Heart left ventricle (tissue), 16 donors: ENCODE results near the gene TTLL9. TPM values are rescaled to one million over a fixed set of nuclear protein-coding genes. Genes with fewer than 3 reads are reported as not detected.

Source experiments
- ATAC-seq, 4 donors: fragments of 200-7000 bp; cut with Tn5 transposase; one replicate each; pipeline ENCODE4 v1.9.1; 2020 to 2022; ENCODE audit warnings: moderate library complexity in 4 of 4, mild to moderate bottlenecking in 3 of 4, moderate number of reproducible peaks in 1 of 4
- DNase-seq, 5 donors: peaks; one replicate each; pipeline ENCODE4 v3.0.0-alpha.2; 2020
- H3K27ac ChIP-seq, 12 donors: fragments of 200-600 bp; sonication (generic) in 4 of 12; one replicate each; pipeline versions ENCODE4 v1.5.0 to v1.8.0; 2016 to 2022; ENCODE audit warnings: mild to moderate bottlenecking in 2 of 12
- H3K27me3 ChIP-seq, 9 donors: fragments of 200-600 bp; sonication (generic) in 2 of 9; one replicate each; pipeline versions ENCODE4 v1.5.1 to v1.8.0; 2016 to 2022; ENCODE audit warnings: mild to moderate bottlenecking in 3 of 9
- H3K36me3 ChIP-seq, 9 donors: fragments of 200-600 bp; sonication (generic) in 2 of 9; one replicate each; pipeline versions ENCODE4 v1.5.0 to v1.8.0; 2018 to 2022; ENCODE audit warnings: mild to moderate bottlenecking in 2 of 9
- H3K4me1 ChIP-seq, 12 donors: fragments of 200-600 bp; sonication (generic) in 4 of 12; one replicate each; pipeline versions ENCODE4 v1.5.0 to v1.8.0; 2016 to 2022; ENCODE audit warnings: mild to moderate bottlenecking in 3 of 12
- H3K4me3 ChIP-seq, 12 donors: fragments of 200-600 bp; sonication (generic) in 4 of 12; one replicate each; pipeline versions ENCODE4 v1.5.0 to v1.8.0; 2017 to 2022; ENCODE audit warnings: mild to moderate bottlenecking in 9 of 12, moderate library complexity in 4 of 12
- H3K9me3 ChIP-seq, 12 donors: fragments of 200-600 bp; sonication (generic) in 4 of 12; one replicate each; pipeline versions ENCODE4 v1.5.0 to v1.8.0; 2016 to 2022; ENCODE audit warnings: mild to moderate bottlenecking in 1 of 12
- CTCF ChIP-seq, 12 donors: fragments of 200-600 bp; sonication (generic) in 4 of 12; IDR thresholded peaks; one replicate each; pipeline versions ENCODE4 v1.5.0 to v1.8.0; 2018 to 2022; ENCODE audit warnings: antibody characterized with exemption in 12 of 12, mild to moderate bottlenecking in 5 of 12
- POLR2A ChIP-seq, 2 donors: fragments of 450-650 bp; IDR thresholded peaks; one replicate each; pipeline ENCODE4 v1.6.1; 2017; ENCODE audit warnings: antibody characterized with exemption in 2 of 2, mild to moderate bottlenecking in 2 of 2, moderate library complexity in 2 of 2
- WGBS, 4 donors: extraction: QIAGEN DNeasy Blood & Tissue Kit in 2 of 4; methylation state at CpG; one replicate each; pipeline versions ENCODE4 v1.1.5 to v1.1.7; 2013 to 2018; 5-methylcytosine and 5-hydroxymethylcytosine counted together
- intact Hi-C, 10 donors: fragments of 100-400 bp; cut with DNase I; formaldehyde crosslinking; loops; one replicate each; pipeline versions ENCODE4 v1.11.1 to v1.14.2; 2022
- polyA plus RNA-seq, 2 donors: library from polyadenylated mRNA; stranded (reverse); fragments of 200-250 nt; gene quantifications; one replicate each; pipeline ENCODE4 v1.2.3, GENCODE V29; 2013
- total RNA-seq, 9 donors: library from RNA; depleted of rRNA in 2 of 9; stranded (reverse); fragments of >200 nt in 2 of 9; fragmentation: NEBNext Ultra II Directional in 3 of 9; extraction: Animal tissue kit (Norgen Biotek cat#: 25700) in 3 of 9; gene quantifications; one replicate each; pipeline versions ENCODE4 v1.1.0 to v1.2.4, GENCODE V29; 2016 to 2023
- donor health status: ischemic (EF 13 %, LVEDD 7.1; RV severe dilation, severe dysfunction).
- donor health status: healthy with polysubstance abuse.
- donor health status: DM: no; HTN: yes; CAD: no.
- donor health status: DM: no; HTN: no; CAD: no.
- donor health status: ischemic (EF 25% LVEDD 6.9; RV normal size, moderate dysfunction).
- donor health status: ischemic (EF 25% LVEDD 5.7; RV mildly dilated, moderate dysfunction).
- donor health status: healthy.
- donor health status: DM: yes; HTN: yes; CAD: no.
- donor health status: ischemic (EF 35%, LVEDD 5.7; RV mildly dilated, moderate dysfunction).
- donor health status: nonischemic (EF 11% LVEDD 7.7; RV severe dilation, severe dysfunction).
- donor health status: DM: yes; HTN: yes; CAD: no.
- donor health status: PGD.
- donor health status: ischemic (EF 29% LVEDD 5.4; RV normal size, mild dysfunction).
- donor health status: nonischemic (EF 23%, LVEDD 6.1; RV moderate dilation, normal function).

TTLL9 gene
- total and polyA plus RNA-seq, 11 donors: not detected

- H3K4me3 ChIP-seq: no peak overlapping the region
- no peaks in the 10 kb centered on the region for H3K9me3 ChIP-seq
- no peak for ATAC-seq
- no peaks in the 10 kb centered on the region for H3K27me3 ChIP-seq
- peak overlapping the region in 9 of 12 donors; percentile 6 to 89 (median 65) for H3K27ac ChIP-seq
- WGBS, 4 donors: 83 to 90% (median 84%) methylated on average over 9 of the region's 9 CpGs
- no peaks in the 10 kb centered on the region for H3K36me3 ChIP-seq
- intact Hi-C loops: loop anchor here in 1 of 10 donors (10.0 kb wide), 1 partner anchor 619 kb away; no protein-coding TSS in a partner anchor
- TF ChIP-seq POLR2A (IDR thresholded peaks at IDR 0.05) (no peak), CTCF (IDR thresholded peaks at IDR 0.05) (no peak)
- DNase-seq: no peak
- peaks cover 0 to 66% (median 27%) of the 10 kb centered on the region in 12 donors for H3K4me1 ChIP-seq
Measured at GRCh38 chr20:31835554-31835953, 34.9 kb upstream of the TTLL9 start.

GRCh38 chr20:31835977-31836852 is 34.2 kb upstream of the TTLL9 start:
- ATAC-seq: peak; percentile 66 to 86 (median 85)
- peak overlapping the region in 9 of 12 donors; percentile 6 to 89 (median 65) for H3K27ac ChIP-seq
- no peaks in the 10 kb centered on the region for H3K36me3 ChIP-seq
- H3K4me3 ChIP-seq: no peak overlapping the region
- TF ChIP-seq POLR2A (IDR thresholded peaks at IDR 0.05) (no peak), CTCF (IDR thresholded peaks at IDR 0.05) (no peak)
- DNase-seq: peak; percentile 84 to 92 (median 89)
- peaks cover 0 to 73% (median 32%) of the 10 kb centered on the region in 12 donors for H3K4me1 ChIP-seq
- no peaks in the 10 kb centered on the region for H3K27me3 ChIP-seq
- 43 to 48% (median 46%) methylated on average over 14 of the region's 14 CpGs for WGBS, 4 donors
- intact Hi-C loops: loop anchor here in 1 of 10 donors (10.0 kb wide), 1 partner anchor 619 kb away; no protein-coding TSS in a partner anchor
- no peaks in the 10 kb centered on the region for H3K9me3 ChIP-seq

GRCh38 chr20:31836853-31837608 is 33.4 kb upstream of the TTLL9 start:
- ATAC-seq (peak in 2 of 4 donors; percentile 9 to 43), DNase-seq (peak in 1 of 5 donors; percentile 56)
- no peak for TF ChIP-seq CTCF (IDR thresholded peaks at IDR 0.05)
- no peak for TF ChIP-seq POLR2A (IDR thresholded peaks at IDR 0.05)
- H3K9me3 ChIP-seq: no peaks in the 10 kb centered on the region
- peak overlapping the region in 8 of 12 donors; percentile 48 to 89 (median 70) for H3K27ac ChIP-seq
- WGBS, 4 donors: 69 to 82% (median 74%) methylated on average over 2 to 5 of the region's 5 CpGs
- no peaks in the 10 kb centered on the region for H3K27me3 ChIP-seq
- no peak overlapping the region for H3K4me3 ChIP-seq
- intact Hi-C loops: loop anchor here in 1 of 10 donors (10.0 kb wide), 1 partner anchor 618 kb away; no protein-coding TSS in a partner anchor
- H3K36me3 ChIP-seq: no peaks in the 10 kb centered on the region
- peaks cover 0 to 81% (median 37%) of the 10 kb centered on the region in 12 donors for H3K4me1 ChIP-seq
